Measurements from ENCODE around the gene SERPINB10.

The SERPINB10 gene

DNA sequence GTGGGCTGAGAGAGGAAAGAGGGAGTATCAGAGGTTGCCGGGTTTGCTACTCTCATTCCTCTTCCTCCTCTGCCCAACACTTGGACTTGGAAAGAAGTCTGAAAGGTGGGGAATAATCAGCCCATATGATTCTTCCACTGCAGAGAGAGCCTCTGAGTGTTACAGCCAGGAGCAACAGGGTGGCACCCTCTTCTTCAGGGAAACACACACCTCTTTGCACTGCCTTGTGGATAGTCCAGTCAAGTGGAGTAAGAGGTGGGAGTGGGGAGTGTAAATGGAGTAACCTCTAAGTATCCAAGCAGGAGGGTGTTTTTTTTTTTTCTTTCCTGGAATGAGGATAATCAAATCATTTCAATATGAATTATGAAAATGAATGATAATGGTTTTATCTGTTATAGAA is 53.1 kb downstream of the SERPINB10 start:
- Histone ChIP-seq H3K4me1 (ENCODE audit: control insufficient read depth, insufficient read depth, low read length) (no peaks in the 10 kb centered on the region), H3K27ac (ENCODE audit: extremely low read depth, low read depth, low read length) (no peak overlapping the region), H3K36me3 (ENCODE audit: control insufficient read depth in 2 of 2, insufficient read depth in 1 of 2, low read length in 2 of 2) (no peaks in the 10 kb centered on the region), H3K4me3 (ENCODE audit: low read depth, low read length) (no peak overlapping the region), H3K9me3 (ENCODE audit: control insufficient read depth, insufficient read depth, low read depth, low read length) (no peaks in the 10 kb centered on the region)
- POLR2A ChIA-PET, result interaction anchor here (0.7 kb wide), 1 partner anchor 283 kb away, joined by 3 read pairs; no protein-coding TSS in a partner anchor
- CTCF ChIA-PET, result interaction anchor here (1.7 to 6.1 kb wide), 4 partner anchors 14 to 35 kb away, joined by 7 to 49 read pairs (median 28); no protein-coding TSS in a partner anchor
- TF ChIP-seq ZNF510 (tag by site-specific recombination; IDR thresholded peaks at IDR 0.05; ENCODE audit: insufficient replicate concordance) (no peak), MEIS1 (CRISPR knock-in tag; IDR thresholded peaks at IDR 0.05; ENCODE audit: borderline replicate concordance) (no peak), KLF10 (tag by site-specific recombination; IDR thresholded peaks at IDR 0.05) (no peak), ZNF571 (tag by site-specific recombination; IDR thresholded peaks at IDR 0.05) (no peak), ZNF10 (tag by site-specific recombination; IDR thresholded peaks at IDR 0.05) (no peak), ZNF157 (tag by site-specific recombination; IDR thresholded peaks at IDR 0.05) (no peak), IKZF3 (tag by site-specific recombination; IDR thresholded peaks at IDR 0.05) (no peak), ZNF677 (tag by site-specific recombination; IDR thresholded peaks at IDR 0.05) (no peak), ZNF843 (tag by site-specific recombination; IDR thresholded peaks at IDR 0.05) (no peak), ZSCAN23 (tag by site-specific recombination; IDR thresholded peaks at IDR 0.05) (no peak), ZNF596 (tag by site-specific recombination; IDR thresholded peaks at IDR 0.05) (no peak), MZF1 (tag by site-specific recombination; IDR thresholded peaks at IDR 0.05; ENCODE audit: borderline replicate concordance) (no peak), ZNF302 (tag by site-specific recombination; IDR thresholded peaks at IDR 0.05; ENCODE audit: low read depth) (no peak)

DNA sequence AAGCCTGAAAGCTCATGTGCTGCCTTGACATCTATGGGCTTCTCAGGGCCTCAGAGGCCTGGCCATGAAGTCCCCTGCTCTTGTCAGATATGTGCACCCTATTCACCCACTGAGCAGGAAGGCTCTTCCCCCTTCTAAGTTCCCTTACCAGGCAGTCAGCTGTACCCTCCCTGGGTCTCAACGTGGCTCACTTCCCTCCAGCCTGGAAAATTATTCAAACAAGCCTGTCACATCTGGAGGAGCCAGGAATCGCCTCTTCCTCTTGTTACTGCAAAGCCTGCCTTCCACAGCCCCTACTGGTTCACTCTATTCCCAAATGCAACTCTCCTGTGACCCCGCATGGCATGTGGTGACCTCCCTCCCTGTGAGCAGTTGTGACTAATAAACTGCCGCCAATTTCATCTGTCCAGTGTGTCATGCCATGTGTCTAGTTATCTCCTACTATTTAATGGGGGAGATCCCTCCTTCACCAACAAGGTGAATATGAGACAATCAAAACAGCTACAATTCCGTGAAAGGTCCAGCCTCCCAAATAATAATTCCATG is 53.8 kb downstream of the SERPINB10 start:
- no peaks in the 10 kb centered on the region for H3K9me3 ChIP-seq (ENCODE audit: control insufficient read depth, insufficient read depth, low read depth, low read length)
- no peaks in the 10 kb centered on the region for H3K36me3 ChIP-seq (ENCODE audit: control insufficient read depth in 2 of 2, insufficient read depth in 1 of 2, low read length in 2 of 2)
- H3K27ac ChIP-seq (ENCODE audit: extremely low read depth, low read depth, low read length), result no peak overlapping the region
- TF ChIP-seq ZNF791 (tag by site-specific recombination; IDR thresholded peaks at IDR 0.05) (no peak), ZNF654 (tag by site-specific recombination; IDR thresholded peaks at IDR 0.05; ENCODE audit: low read depth) (no peak), ZNF777 (tag by site-specific recombination; IDR thresholded peaks at IDR 0.05; ENCODE audit: borderline replicate concordance) (no peak), ZSCAN16 (tag by site-specific recombination; IDR thresholded peaks at IDR 0.05) (no peak), ZNF23 (tag by site-specific recombination; IDR thresholded peaks at IDR 0.05; ENCODE audit: borderline replicate concordance) (no peak), IKZF3 (tag by site-specific recombination; IDR thresholded peaks at IDR 0.05) (no peak), ZNF785 (tag by site-specific recombination; IDR thresholded peaks at IDR 0.05) (no peak), ZNF16 (tag by site-specific recombination; IDR thresholded peaks at IDR 0.05; ENCODE audit: low read depth) (no peak), ZNF169 (tag by site-specific recombination; IDR thresholded peaks at IDR 0.05) (no peak), ZNF560 (tag by site-specific recombination; IDR thresholded peaks at IDR 0.05; ENCODE audit: borderline replicate concordance) (no peak), KLF9 (tag by site-specific recombination; IDR thresholded peaks at IDR 0.05; ENCODE audit: low read depth) (no peak), ZNF837 (tag by site-specific recombination; IDR thresholded peaks at IDR 0.05) (no peak), ZNF292 (tag by site-specific recombination; IDR thresholded peaks at IDR 0.05; ENCODE audit: borderline replicate concordance, low read depth) (no peak), ZNF48 (tag by site-specific recombination; IDR thresholded peaks at IDR 0.05) (no peak), ZNF366 (tag by site-specific recombination; conservative IDR thresholded peaks at IDR 0.05) (no peak), ZNF544 (tag by site-specific recombination; IDR thresholded peaks at IDR 0.05) (no peak), ZNF2 (tag by site-specific recombination; IDR thresholded peaks at IDR 0.05) (no peak)
- TF ChIP-seq, protein P1, sequence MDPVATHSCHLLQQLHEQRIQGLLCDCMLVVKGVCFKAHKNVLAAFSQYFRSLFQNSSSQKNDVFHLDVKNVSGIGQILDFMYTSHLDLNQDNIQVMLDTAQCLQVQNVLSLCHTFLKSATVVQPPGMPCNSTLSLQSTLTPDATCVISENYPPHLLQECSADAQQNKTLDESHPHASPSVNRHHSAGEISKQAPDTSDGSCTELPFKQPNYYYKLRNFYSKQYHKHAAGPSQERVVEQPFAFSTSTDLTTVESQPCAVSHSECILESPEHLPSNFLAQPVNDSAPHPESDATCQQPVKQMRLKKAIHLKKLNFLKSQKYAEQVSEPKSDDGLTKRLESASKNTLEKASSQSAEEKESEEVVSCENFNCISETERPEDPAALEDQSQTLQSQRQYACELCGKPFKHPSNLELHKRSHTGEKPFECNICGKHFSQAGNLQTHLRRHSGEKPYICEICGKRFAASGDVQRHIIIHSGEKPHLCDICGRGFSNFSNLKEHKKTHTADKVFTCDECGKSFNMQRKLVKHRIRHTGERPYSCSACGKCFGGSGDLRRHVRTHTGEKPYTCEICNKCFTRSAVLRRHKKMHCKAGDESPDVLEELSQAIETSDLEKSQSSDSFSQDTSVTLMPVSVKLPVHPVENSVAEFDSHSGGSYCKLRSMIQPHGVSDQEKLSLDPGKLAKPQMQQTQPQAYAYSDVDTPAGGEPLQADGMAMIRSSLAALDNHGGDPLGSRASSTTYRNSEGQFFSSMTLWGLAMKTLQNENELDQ (tag by site-specific recombination; IDR thresholded peaks at IDR 0.05; ENCODE audit: low read depth), result no peak
- H3K4me1 ChIP-seq (ENCODE audit: control insufficient read depth, insufficient read depth, low read length), result no peaks in the 10 kb centered on the region
- no peak overlapping the region for H3K4me3 ChIP-seq (ENCODE audit: low read depth, low read length)
- POLR2A ChIA-PET, result interaction anchor here (0.7 to 1.7 kb wide), 2 partner anchors 9 to 284 kb away, joined by 3 to 4 read pairs; no protein-coding TSS in a partner anchor
- CTCF ChIA-PET, result interaction anchor here (0.7 to 6.1 kb wide), 5 partner anchors 13 to 77 kb away, joined by 3 to 49 read pairs (median 13); no protein-coding TSS in a partner anchor

All from HEK293 (cell line).